Right renal cortex interstitium (tissue), 3 donors: ENCODE measurements around the gene TVP23A. TPM values are rescaled to one million over a fixed set of nuclear protein-coding genes. Genes with fewer than 3 reads are reported as not detected.

ENCODE experiments used
- polyA plus RNA-seq, 3 donors: library from polyadenylated mRNA; unstranded; fragments of 120-200 nt; gene quantifications; one replicate each; pipeline ENCODE4 v1.2.1, GENCODE V29; 2013; ENCODE audit not compliant: insufficient read length in 3 of 3

The TVP23A gene
- polyA plus RNA-seq, 3 donors, result 2.6 to 3.9 (median 3.1) TPM

Other genes starting within 250 kb of the TVP23A start
- gene EMP2, start 238.2 kb downstream of the TVP23A start, polyA plus RNA-seq, result 10 to 100 TPM; 18.5 to 26.0 (median 24.2) TPM
- under 1 TPM; 0.10 to 0.24 (median 0.22) TPM for gene TEKT5, start 123.9 kb downstream of the TVP23A start, polyA plus RNA-seq
- 10 to 100 TPM; 31.8 to 34.2 (median 33.0) TPM for gene NUBP1, start 75.0 kb downstream of the TVP23A start, polyA plus RNA-seq
- 1 to 10 TPM; 4.9 to 6.3 (median 5.7) TPM for gene CIITA, start 58.4 kb upstream of the TVP23A start, polyA plus RNA-seq
- gene DEXI, start 123.7 kb upstream of the TVP23A start, polyA plus RNA-seq, result 10 to 100 TPM; 42.8 to 49.0 (median 44.3) TPM
- gene CLEC16A, start 125.8 kb upstream of the TVP23A start, polyA plus RNA-seq, result 10 to 100 TPM; 22.1 to 26.3 (median 23.3) TPM